K562 (cell line): Measurements from ENCODE around the gene LCTL. TPM values are rescaled to one million over a fixed set of nuclear protein-coding genes. Genes with fewer than 3 reads are reported as not detected.
A peak's percentile ranks its signal among the peaks of the same experiment; 100 is the strongest.

Source experiments
- ARID3B ChIP-seq: fragments of 250-450 bp; sonication (Bioruptor Pico); IDR thresholded peaks from 2 replicates; pipeline ENCODE4 v1.4.0; 2020; ENCODE audit warnings: borderline replicate concordance
- BDP1 ChIP-seq: IDR thresholded peaks from 3 replicates; pipeline ENCODE4 v1.6.1; 2011; ENCODE audit not compliant: insufficient read length, insufficient read depth
- BRD9 ChIP-seq: fragments of 450-650 bp; IDR thresholded peaks from 2 replicates; pipeline ENCODE4 v1.6.1; 2018; ENCODE audit warnings: low read depth; ENCODE audit not compliant: partially characterized antibody
- CBFB ChIP-seq: sonication (generic); formaldehyde crosslinking; IDR thresholded peaks from 2 replicates; pipeline ENCODE4 v1.4.0; 2020; ENCODE audit warnings: mild to moderate bottlenecking, missing genetic modification reagents
- CSDE1 ChIP-seq, 2 experiments: fragments of 450-650 bp; IDR thresholded peaks; 2 replicates each; pipeline ENCODE4 v1.6.1; 2016; ENCODE audit warnings: mild to moderate bottlenecking in 1 of 2
- ETV1 ChIP-seq: fragments of 450-650 bp; conservative IDR thresholded peaks from 2 replicates; pipeline ENCODE4 v1.6.1; 2016; ENCODE audit warnings: missing genetic modification characterization, control low read depth, low read depth, missing compliant biosample characterization
- FOXA1 ChIP-seq: fragments of 450-650 bp; IDR thresholded peaks from 2 replicates; pipeline ENCODE4 v1.6.1; 2016; ENCODE audit warnings: mild to moderate bottlenecking, borderline replicate concordance
- FOXK1 ChIP-seq: sonication (generic); formaldehyde crosslinking; IDR thresholded peaks from 2 replicates; pipeline ENCODE4 v1.8.0; 2022; ENCODE audit warnings: missing genetic modification reagents, mild to moderate bottlenecking, borderline replicate concordance
- GATAD2A ChIP-seq: fragments of 450-650 bp; IDR thresholded peaks from 2 replicates; pipeline ENCODE4 v1.6.1; 2017
- MXD1 ChIP-seq: fragments of 250-450 bp; sonication (Bioruptor Pico); IDR thresholded peaks from 2 replicates; pipeline ENCODE4 v1.8.0; 2021; ENCODE audit warnings: borderline replicate concordance, mild to moderate bottlenecking, moderate library complexity; ENCODE audit not compliant: poor library complexity, severe bottlenecking
- NFATC3 ChIP-seq: fragments of 450-650 bp; IDR thresholded peaks from 2 replicates; pipeline ENCODE4 v1.6.1; 2017; ENCODE audit warnings: mild to moderate bottlenecking
- NFRKB ChIP-seq: fragments of 450-650 bp; IDR thresholded peaks from 2 replicates; pipeline ENCODE4 v1.6.1; 2016; ENCODE audit warnings: low read depth
- NR2F6 ChIP-seq: fragments of 450-650 bp; formaldehyde crosslinking; IDR thresholded peaks from 2 replicates; pipeline ENCODE4 v1.4.0; 2020; ENCODE audit warnings: mild to moderate bottlenecking
- OTX1 ChIP-seq: fragments of 450-650 bp; formaldehyde crosslinking; IDR thresholded peaks from 2 replicates; pipeline ENCODE4 v1.4.0; 2022; ENCODE audit warnings: mild to moderate bottlenecking
- PHF8 ChIP-seq: fragments of 200-600 bp; sonication (generic); IDR thresholded peaks from 2 replicates; pipeline ENCODE4 v1.6.1; 2012; ENCODE audit warnings: mixed run types, mild to moderate bottlenecking, inconsistent platforms, low read length, moderate library complexity, borderline replicate concordance
- PHTF2 ChIP-seq: fragments of 250-450 bp; sonication (Bioruptor Pico); IDR thresholded peaks from 2 replicates; pipeline ENCODE4 v1.5.0; 2021; ENCODE audit warnings: mild to moderate bottlenecking
- PPARD ChIP-seq: fragments of 250-450 bp; sonication (Bioruptor Pico); IDR thresholded peaks from 2 replicates; pipeline ENCODE4 v1.8.0; 2022; ENCODE audit warnings: inconsistent platforms, mild to moderate bottlenecking, moderate library complexity
- SAFB2 ChIP-seq: fragments of 200-400 bp; formaldehyde crosslinking; IDR thresholded peaks from 2 replicates; pipeline ENCODE4 v1.6.1; 2018; ENCODE audit warnings: borderline replicate concordance, low read length, low read depth, moderate library complexity; ENCODE audit not compliant: severe bottlenecking
- SP1 ChIP-seq: sonication (generic); formaldehyde crosslinking; IDR thresholded peaks from 2 replicates; pipeline ENCODE4 v1.8.1; 2022; ENCODE audit warnings: mild to moderate bottlenecking, missing genetic modification reagents
- STAT5A ChIP-seq: IDR thresholded peaks from 2 replicates; pipeline ENCODE4 v1.6.1; 2012; ENCODE audit warnings: low read length, inconsistent platforms, borderline replicate concordance
- TFAM ChIP-seq: fragments of 250-450 bp; sonication (Bioruptor Pico); conservative IDR thresholded peaks from 2 replicates; pipeline ENCODE4 v1.5.0; 2021; ENCODE audit warnings: mild to moderate bottlenecking, moderate library complexity
- TOE1 ChIP-seq, 2 experiments: fragments of 450-650 bp in 1 of 2; sonication (generic) in 1 of 2; formaldehyde crosslinking in 1 of 2; IDR thresholded peaks; 2 replicates each; pipeline versions ENCODE4 v1.7.1 to v1.8.0; 2016 to 2022; ENCODE audit warnings: borderline replicate concordance in 2 of 2, mild to moderate bottlenecking in 2 of 2, antibody characterized with exemption in 1 of 2, inconsistent platforms in 1 of 2, low read depth in 1 of 2, missing genetic modification reagents in 1 of 2, moderate library complexity in 1 of 2
- ZKSCAN3 ChIP-seq: fragments of 250-450 bp; sonication (Bioruptor Pico); IDR thresholded peaks from 2 replicates; pipeline ENCODE4 v1.4.0; 2020
- ZNF143 ChIP-seq: sonication (generic); formaldehyde crosslinking; IDR thresholded peaks from 2 replicates; pipeline ENCODE4 v1.9.0; 2022; ENCODE audit warnings: mild to moderate bottlenecking, missing genetic modification reagents
- ZNF436 ChIP-seq: fragments of 250-450, 450-650 bp; sonication (Bioruptor Pico); formaldehyde crosslinking; IDR thresholded peaks from 2 replicates; pipeline ENCODE4 v1.7.0; 2020; ENCODE audit warnings: mild to moderate bottlenecking
- ZNF586 ChIP-seq: fragments of 450-650 bp; formaldehyde crosslinking; conservative IDR thresholded peaks from 2 replicates; pipeline ENCODE4 v1.4.0; 2020; ENCODE audit warnings: mild to moderate bottlenecking, moderate library complexity
- ZNF707 ChIP-seq: fragments of 250-450 bp; sonication (Bioruptor Pico); conservative IDR thresholded peaks from 2 replicates; pipeline ENCODE4 v1.8.0; 2022; ENCODE audit warnings: inconsistent platforms, mild to moderate bottlenecking, moderate library complexity
- polyA plus RNA-seq, 8 experiments: library from polyadenylated mRNA; depleted of rRNA in 4 of 8; stranded (reverse) in 5 of 8; unstranded in 3 of 8; fragments of >200 nt; fragmentation: Nextera tagmentation in 2 of 8; fragmentation: Illumina TruSeq in 1 of 8; extraction: Ambion mirVana in 2 of 8; extraction: Trizol in 1 of 8; gene quantifications; 2 replicates each; pipeline versions ENCODE4 v1.2.1 to v1.2.3, GENCODE V29; 2011 to 2014; ENCODE audit warnings: inconsistent platforms in 1 of 8, missing spikeins in 1 of 8
- total RNA-seq, 7 experiments: library from RNA; depleted of rRNA in 6 of 7; stranded (reverse); fragments of >200 nt in 6 of 7; fragmentation: Illumina TruSeq in 2 of 7; extraction: Trizol in 2 of 7; gene quantifications; 2 replicates each; pipeline versions ENCODE4 v1.2.1 to v1.2.3, GENCODE V29; 2011 to 2021; ENCODE audit warnings: low replicate concordance in 1 of 7
- TF ChIP-seq, protein P1 (sequence below): sonication (generic); formaldehyde crosslinking; IDR thresholded peaks from 2 replicates; pipeline ENCODE4 v1.8.1; 2023; ENCODE audit warnings: mild to moderate bottlenecking, missing genetic modification reagents

The LCTL gene
- total and polyA plus RNA-seq, 9 of the 15 experiments (the other 6 are each of a cell fraction or from before 2014, with no cell fraction given) = 0.08 to 0.31 (median 0.17) TPM; not detected in 6

GRCh38 chr15:66601521-66601920 is 35.7 kb upstream of the LCTL start (continued):
- TF ChIP-seq, protein P1, sequence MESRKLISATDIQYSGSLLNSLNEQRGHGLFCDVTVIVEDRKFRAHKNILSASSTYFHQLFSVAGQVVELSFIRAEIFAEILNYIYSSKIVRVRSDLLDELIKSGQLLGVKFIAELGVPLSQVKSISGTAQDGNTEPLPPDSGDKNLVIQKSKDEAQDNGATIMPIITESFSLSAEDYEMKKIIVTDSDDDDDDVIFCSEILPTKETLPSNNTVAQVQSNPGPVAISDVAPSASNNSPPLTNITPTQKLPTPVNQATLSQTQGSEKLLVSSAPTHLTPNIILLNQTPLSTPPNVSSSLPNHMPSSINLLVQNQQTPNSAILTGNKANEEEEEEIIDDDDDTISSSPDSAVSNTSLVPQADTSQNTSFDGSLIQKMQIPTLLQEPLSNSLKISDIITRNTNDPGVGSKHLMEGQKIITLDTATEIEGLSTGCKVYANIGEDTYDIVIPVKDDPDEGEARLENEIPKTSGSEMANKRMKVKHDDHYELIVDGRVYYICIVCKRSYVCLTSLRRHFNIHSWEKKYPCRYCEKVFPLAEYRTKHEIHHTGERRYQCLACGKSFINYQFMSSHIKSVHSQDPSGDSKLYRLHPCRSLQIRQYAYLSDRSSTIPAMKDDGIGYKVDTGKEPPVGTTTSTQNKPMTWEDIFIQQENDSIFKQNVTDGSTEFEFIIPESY (CRISPR knock-in tag) = no peak
- TF ChIP-seq PPARD (CRISPR knock-in tag) = no peak
- TF ChIP-seq GATAD2A = no peak
- TF ChIP-seq ZNF143 (CRISPR knock-in tag) = no peak
- TF ChIP-seq FOXK1 (CRISPR knock-in tag) = no peak
- TF ChIP-seq CSDE1 (IDR thresholded peaks at IDR 0.05) = no peak
- TF ChIP-seq NFATC3 = no peak
- 0 out of 2 replicates have a peak, but pooled peaks have one; percentile 64 for TF ChIP-seq PHTF2 (CRISPR knock-in tag)
- TF ChIP-seq SAFB2 = no peak
- no peak for TF ChIP-seq NR2F6 (CRISPR knock-in tag)
- TF ChIP-seq BDP1 = no peak
- TF ChIP-seq MXD1 (CRISPR knock-in tag) = peak; percentile 60
- peak; percentile 39; the same call in 1 of the 2 replicates for TF ChIP-seq ARID3B (CRISPR knock-in tag)
- no peak for TF ChIP-seq FOXA1
- TF ChIP-seq BRD9 = no peak
- no peak for TF ChIP-seq SP1
- TF ChIP-seq ZKSCAN3 (CRISPR knock-in tag) = peak; percentile 23; the same call in 1 of the 2 replicates
- TF ChIP-seq ZNF586 (CRISPR knock-in tag) = 0 out of 2 replicates have a peak, but pooled peaks have one; percentile 44
- TF ChIP-seq PHF8 = no peak
- TF ChIP-seq CBFB (CRISPR knock-in tag) = no peak
- no peak for TF ChIP-seq TFAM
- no peak for TF ChIP-seq ZNF436 (CRISPR knock-in tag)
- peak; percentile 69 for TF ChIP-seq ZNF707 (CRISPR knock-in tag)
- TF ChIP-seq STAT5A = no peak
- no peak for TF ChIP-seq NFRKB
- peak; percentile 49; the same call in 1 of the 2 replicates for TF ChIP-seq ETV1 (tag)
- no peak for TF ChIP-seq OTX1 (CRISPR knock-in tag)
- no peak for TF ChIP-seq TOE1 (IDR thresholded peaks at IDR 0.05; ENCODE audit: borderline replicate concordance)
- TF ChIP-seq TOE1 (CRISPR knock-in tag; IDR thresholded peaks at IDR 0.05; ENCODE audit: borderline replicate concordance, low read depth) = no peak
